ENCODE results near the gene TERB1.

Gene TERB1

DNA sequence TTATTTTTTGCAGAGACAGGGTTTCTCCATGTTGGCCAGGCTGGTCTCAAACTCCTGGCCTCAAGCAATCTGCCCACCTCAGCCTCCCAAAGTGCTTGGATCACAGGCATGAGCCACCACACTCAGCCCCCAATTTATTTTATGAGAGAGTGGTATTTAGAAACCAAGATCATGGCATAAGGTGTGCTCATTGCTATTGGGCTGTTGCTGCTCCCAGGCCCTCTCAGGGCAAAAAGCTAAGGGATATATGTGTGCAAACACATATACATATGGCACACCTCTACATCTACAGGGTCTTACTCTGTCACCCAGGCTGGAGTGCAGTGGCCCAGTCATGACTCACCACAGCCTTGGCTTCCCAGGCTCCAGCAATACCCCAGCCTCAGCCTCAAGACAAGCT lies 89.8 kb downstream of the TERB1 start:
- DNase-seq (ENCODE audit: insufficient read length, low spot score) = no peak
- FAIRE-seq = no peak

- FAIRE-seq (no peak), DNase-seq (ENCODE audit: insufficient read length, low spot score) (no peak)
These were observed 94.9 kb downstream of the TERB1 start for GRCh38 chr16:66706506-66706880.

- FAIRE-seq (no peak), DNase-seq (ENCODE audit: insufficient read length, low spot score) (no peak)
These were observed 95.4 kb downstream of the TERB1 start for GRCh38 chr16:66705790-66706505.
